Measurements from ENCODE around the gene DIP2C. TPM values are rescaled to one million over a fixed set of nuclear protein-coding genes. Genes with fewer than 3 reads are reported as not detected.

The DIP2C gene
- polyA plus RNA-seq, 3 donors = 0.11 TPM; not detected in 2

DNA sequence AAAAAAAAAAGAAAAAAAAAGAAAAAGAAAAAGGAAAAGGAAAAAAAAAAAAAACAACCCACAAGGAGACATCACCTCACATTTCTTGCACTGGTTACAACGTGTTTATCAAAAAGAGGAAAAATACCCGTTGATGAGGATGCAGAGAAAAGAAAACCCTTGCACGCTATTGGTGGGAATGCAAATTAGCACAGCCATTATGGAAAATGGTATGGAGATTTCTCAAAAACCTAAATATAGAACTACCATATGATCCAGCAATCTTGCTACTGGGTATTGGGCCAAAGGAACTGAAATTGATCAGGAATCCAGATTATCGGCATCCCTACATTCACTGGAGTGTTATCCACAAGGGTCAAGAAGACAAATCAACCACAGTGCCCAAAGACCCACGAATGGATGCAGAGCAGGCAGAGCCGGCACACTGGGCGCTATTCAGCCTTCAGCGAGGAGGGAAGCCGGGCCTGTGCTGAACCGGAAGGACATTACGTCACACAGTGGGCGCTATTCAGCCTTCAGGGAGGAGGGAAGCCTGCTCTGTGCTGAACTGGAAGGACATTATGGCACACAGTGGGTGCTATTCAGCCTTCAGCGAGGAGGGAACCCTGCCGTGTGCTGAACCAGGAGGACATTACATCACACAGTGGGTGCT is 295.6 kb downstream of the DIP2C start:
- H3K9ac ChIP-seq (ENCODE audit: insufficient read depth, low read length, poor library complexity, severe bottlenecking) = no peak overlapping the region
- no peaks in the 10 kb centered on the region for H3K9me3 ChIP-seq (replicated peaks in 1 of 2; ENCODE audit: control insufficient read depth in 1 of 2, insufficient read depth in 1 of 2, low read length in 2 of 2)
- H3K36me3 Mint-ChIP-seq = no peaks in the 10 kb centered on the region
- H3K27me3 Mint-ChIP-seq (ENCODE audit: low read depth in 3 of 3) = peaks cover 4 to 10% (median 7%) of the 10 kb centered on the region in 3 donors
- H3K4me2 ChIP-seq (replicated peaks; ENCODE audit: extremely low read depth, low read length, poor library complexity, severe bottlenecking) = peak overlapping the region; percentile 44
- H3K4me3 ChIP-seq (replicated peaks in 1 of 3; ENCODE audit: low read depth in 2 of 3, low read length in 3 of 3) = peak overlapping the region in 2 of 3 experiments; percentile 1 to 46
- H3K27ac ChIP-seq (ENCODE audit: low read depth in 1 of 2, low read length in 2 of 2) = peak overlapping the region; percentile 43 to 51
- no peaks in the 10 kb centered on the region for H3K79me2 ChIP-seq (ENCODE audit: insufficient read depth, low read length)
- no peaks in the 10 kb centered on the region for H3K27me3 ChIP-seq (ENCODE audit: control insufficient read depth in 2 of 2, insufficient read depth in 2 of 2, low read length in 2 of 2)
- peak overlapping the region in 6 of 7 donors; percentile 31 to 79 (median 64) for H3K27ac Mint-ChIP-seq
- H3K4me1 Mint-ChIP-seq = peaks cover 14% of the 10 kb centered on the region
- intact Hi-C loops (cut with micrococcal nuclease) = no loop called here
- H3K9me3 Mint-ChIP-seq = peaks cover 0 to 7% (median 2%) of the 10 kb centered on the region in 7 donors
- peak overlapping the region; percentile 38 to 73 for H3K4me3 Mint-ChIP-seq
- no peaks in the 10 kb centered on the region for H4K20me1 ChIP-seq (ENCODE audit: insufficient read depth, low read length)
- peaks cover 10 to 12% of the 10 kb centered on the region in 2 donors for H3K4me1 ChIP-seq (ENCODE audit: control insufficient read depth in 1 of 2, insufficient read depth in 2 of 2, low read length in 2 of 2)
- no peak for DNase-seq
- H2AFZ ChIP-seq (ENCODE audit: insufficient read depth, low read depth, low read length, poor library complexity, severe bottlenecking) = peak overlapping the region; percentile 39
- H3K36me3 ChIP-seq (replicated peaks in 1 of 2; ENCODE audit: control insufficient read depth in 1 of 2, insufficient read depth in 2 of 2, low read length in 2 of 2) = no peaks in the 10 kb centered on the region
- 65% methylated on average over 9 of the region's 14 CpGs for WGBS (ENCODE audit: insufficient coverage)
- TF ChIP-seq CTCF (IDR thresholded peaks at IDR 0.05) = no peak

- H2AFZ ChIP-seq (ENCODE audit: insufficient read depth, low read depth, low read length, poor library complexity, severe bottlenecking) = no peak overlapping the region
- H3K79me2 ChIP-seq (ENCODE audit: insufficient read depth, low read length) = no peaks in the 10 kb centered on the region
- no peaks in the 10 kb centered on the region for H3K9me3 ChIP-seq (replicated peaks in 1 of 2; ENCODE audit: control insufficient read depth in 1 of 2, insufficient read depth in 1 of 2, low read length in 2 of 2)
- no peaks in the 10 kb centered on the region for H4K20me1 ChIP-seq (ENCODE audit: insufficient read depth, low read length)
- H3K27me3 ChIP-seq (ENCODE audit: control insufficient read depth in 2 of 2, insufficient read depth in 2 of 2, low read length in 2 of 2) = no peaks in the 10 kb centered on the region
- WGBS (ENCODE audit: insufficient coverage) = 93% methylated on average over 10 of the region's 13 CpGs
- no peak overlapping the region for H3K4me3 ChIP-seq (replicated peaks in 1 of 3; ENCODE audit: low read depth in 2 of 3, low read length in 3 of 3)
- no peak overlapping the region for H3K27ac ChIP-seq (ENCODE audit: low read depth in 1 of 2, low read length in 2 of 2)
- intact Hi-C loops (cut with micrococcal nuclease) = no loop called here
- H3K36me3 ChIP-seq (replicated peaks in 1 of 2; ENCODE audit: control insufficient read depth in 1 of 2, insufficient read depth in 2 of 2, low read length in 2 of 2) = no peaks in the 10 kb centered on the region
- Mint-ChIP-seq H3K4me1 (peaks cover 20% of the 10 kb centered on the region), H3K27me3 (ENCODE audit: low read depth in 3 of 3) (peaks cover 4 to 10% (median 7%) of the 10 kb centered on the region in 3 donors), H3K4me3 (no peak overlapping the region), H3K27ac (no peak overlapping the region), H3K36me3 (no peaks in the 10 kb centered on the region), H3K9me3 (peaks cover 0 to 7% (median 2%) of the 10 kb centered on the region in 7 donors)
- no peak for DNase-seq
- TF ChIP-seq CTCF (IDR thresholded peaks at IDR 0.05) = no peak
- no peak overlapping the region for H3K4me2 ChIP-seq (replicated peaks; ENCODE audit: extremely low read depth, low read length, poor library complexity, severe bottlenecking)
- H3K9ac ChIP-seq (ENCODE audit: insufficient read depth, low read length, poor library complexity, severe bottlenecking) = no peak overlapping the region
- peaks cover 17 to 19% of the 10 kb centered on the region in 2 donors for H3K4me1 ChIP-seq (ENCODE audit: control insufficient read depth in 1 of 2, insufficient read depth in 2 of 2, low read length in 2 of 2)
These were observed 296.2 kb downstream of the DIP2C start for GRCh38 chr10:393106-393745.

All from CD14-positive monocyte (primary cell).